Activated T-cell treated with anti-CD3 and anti-CD28 coated beads for 24 hours (primary cell): ENCODE results near the gene RNLS.
"Not testable (repeated sequence)": the region's sequence is repeated elsewhere in the genome, so short reads cannot be mapped to it uniquely, and the experiment has no call there.

ENCODE experiments used
- DNase-seq: peaks from one replicate; pipeline ENCODE4 v3.0.0-alpha.2; 2020; ENCODE audit warnings: low read depth

Gene RNLS

GRCh38 chr10:88293073-88293472 is 290.0 kb downstream of the RNLS start:
- DNase-seq, result no peak

- DNase-seq, result no peak
Measured at GRCh38 chr10:88292185-88292514, 291.0 kb downstream of the RNLS start.

GRCh38 chr10:88291289-88292184 is 291.6 kb downstream of the RNLS start:
- no peak for DNase-seq

DNA sequence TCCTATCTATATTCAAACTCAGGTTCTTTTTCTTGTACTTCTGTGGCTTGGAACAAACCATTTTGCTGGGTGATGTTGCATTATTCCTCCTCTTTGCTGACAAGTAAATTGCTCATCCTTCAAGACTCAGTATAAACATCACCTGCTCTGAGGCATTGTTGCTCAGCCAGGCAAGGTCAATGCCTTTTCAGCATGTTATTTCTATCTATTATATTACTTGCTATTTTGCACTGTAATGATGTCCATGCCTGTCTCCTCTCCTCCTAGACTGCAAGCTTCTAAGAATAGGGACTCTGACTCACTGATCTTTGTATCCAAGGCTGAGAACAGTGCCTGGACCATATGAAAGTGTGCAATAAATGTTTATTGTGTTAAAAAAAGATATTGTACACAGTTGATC is 293.8 kb downstream of the RNLS start:
- no peak for DNase-seq

- DNase-seq, result no peak
Measured at GRCh38 chr10:88288320-88289059, 294.6 kb downstream of the RNLS start.

DNA sequence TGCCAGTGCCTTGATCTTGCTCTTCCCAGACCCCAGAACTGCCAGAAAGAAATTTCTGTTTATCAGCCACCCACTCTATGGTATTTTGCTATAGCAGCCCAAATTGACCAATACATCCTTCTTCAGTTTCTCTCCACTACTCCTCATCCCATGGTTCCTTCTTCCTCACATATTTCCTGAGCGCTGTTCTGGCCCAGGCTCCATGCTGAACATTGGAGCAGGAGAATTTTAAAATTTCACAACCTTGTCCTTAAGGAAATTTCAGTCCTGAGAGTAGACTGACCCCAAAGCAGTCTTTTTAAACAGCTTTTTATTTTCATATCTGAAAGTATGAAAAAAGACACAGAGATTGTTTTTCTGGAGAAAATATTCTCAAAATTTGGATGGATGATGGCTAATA is 297.1 kb downstream of the RNLS start:
- no peak for DNase-seq

DNA sequence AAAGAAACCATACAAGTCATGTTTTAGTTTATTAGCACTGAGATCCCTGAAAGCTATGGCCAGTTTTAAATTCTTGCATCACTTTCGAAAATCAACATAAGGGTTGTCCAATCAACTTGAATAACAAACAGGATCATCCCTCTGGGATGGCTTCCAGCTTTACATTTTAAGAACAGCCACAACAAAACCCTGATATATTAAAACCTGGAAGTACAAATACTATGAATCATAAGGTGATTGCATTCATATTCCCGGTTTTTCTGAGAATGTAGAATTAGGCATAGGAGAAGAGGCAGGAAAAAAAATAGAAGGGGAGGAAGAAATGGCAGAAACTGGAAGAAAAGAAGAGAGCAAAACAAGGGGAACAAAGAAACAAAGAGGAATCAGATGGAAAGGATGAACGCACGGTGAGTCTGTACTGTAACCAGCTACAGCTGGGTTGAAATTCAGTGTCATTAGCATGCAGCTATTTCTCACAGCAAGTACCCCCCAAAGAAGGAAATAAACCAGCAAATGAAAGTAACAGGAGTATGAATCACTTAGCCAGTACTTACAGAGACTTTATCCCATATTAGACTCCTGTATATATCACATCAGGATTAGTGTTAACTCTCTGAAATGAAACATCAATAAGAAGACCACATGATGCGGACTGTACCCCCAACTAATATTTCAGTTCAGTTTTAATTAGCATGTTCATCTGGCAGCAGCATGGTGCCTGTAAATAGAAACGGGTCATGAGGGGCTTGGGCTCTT is 301.3 kb downstream of the RNLS start:
- DNase-seq, result no peak

GRCh38 chr10:88280518-88280917 is 302.6 kb downstream of the RNLS start:
- no peak for DNase-seq

DNA sequence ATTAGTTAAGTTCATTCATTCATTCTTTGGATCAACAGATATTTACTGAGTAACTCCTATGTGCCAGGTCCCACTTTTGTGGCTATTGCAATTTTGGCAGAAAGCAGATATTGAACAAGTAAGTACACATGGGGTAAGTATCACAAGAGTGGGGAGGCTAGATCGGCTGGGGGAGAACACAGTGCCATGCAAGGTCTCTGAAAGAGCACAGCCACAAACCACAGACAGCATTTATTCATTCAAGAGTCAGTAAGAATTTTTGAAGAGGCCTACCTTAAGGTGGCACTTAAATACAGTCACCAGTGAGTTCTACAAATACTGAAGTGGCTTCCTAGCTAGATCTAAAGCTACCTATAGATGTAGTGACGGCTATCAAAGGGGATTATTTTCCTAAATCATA is 304.2 kb downstream of the RNLS start:
- no peak for DNase-seq

- DNase-seq, result not testable (repeated sequence)
Measured at GRCh38 chr10:88276945-88277344, 306.2 kb downstream of the RNLS start.

GRCh38 chr10:88274286-88274685 is 308.8 kb downstream of the RNLS start:
- DNase-seq, result no peak

- DNase-seq, result no peak
Measured at GRCh38 chr10:88273567-88273966, 309.6 kb downstream of the RNLS start.

- no peak for DNase-seq
Measured at GRCh38 chr10:88271761-88272543, 311.2 kb downstream of the RNLS start.

GRCh38 chr10:88270871-88271713 is 312.0 kb downstream of the RNLS start:
- peak; percentile 44 for DNase-seq

DNA sequence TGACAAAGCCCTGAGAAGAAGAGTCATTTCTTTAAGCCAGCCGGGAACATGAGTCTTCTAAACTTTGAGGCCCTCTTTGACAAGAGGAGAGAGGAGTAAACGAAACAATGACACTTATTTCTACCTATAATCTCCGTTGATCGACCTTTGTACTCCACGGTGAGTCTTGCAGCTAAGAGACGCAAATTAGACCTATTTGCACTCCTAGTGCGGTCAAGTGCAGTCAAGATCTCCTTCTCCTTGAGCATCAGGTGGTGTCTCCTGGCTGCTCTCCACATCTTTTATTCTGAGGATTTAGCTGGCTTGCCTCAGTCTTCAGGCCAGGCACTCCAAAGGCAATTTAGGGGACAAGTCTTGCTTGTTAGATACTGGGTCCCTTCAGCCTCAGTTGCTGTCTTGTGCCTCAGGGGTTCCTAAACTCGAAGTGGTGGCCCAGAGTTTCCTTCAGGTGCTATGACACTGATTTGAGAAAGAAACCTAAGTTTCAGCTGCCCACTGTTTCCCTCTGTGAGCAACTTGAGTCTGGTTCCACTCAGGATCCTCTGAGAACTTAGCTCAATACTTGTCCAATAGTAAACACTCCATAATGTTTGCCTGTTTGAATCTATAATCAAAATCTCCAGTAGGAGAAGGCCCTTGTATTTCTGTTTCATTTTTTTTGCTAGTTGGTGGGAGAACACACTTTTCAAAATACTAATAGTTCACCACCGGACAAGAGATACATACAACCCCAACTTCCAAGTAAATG is 312.9 kb downstream of the RNLS start:
- DNase-seq, result no peak

GRCh38 chr10:88262591-88263234 is 320.4 kb downstream of the RNLS start:
- DNase-seq, result no peak

DNA sequence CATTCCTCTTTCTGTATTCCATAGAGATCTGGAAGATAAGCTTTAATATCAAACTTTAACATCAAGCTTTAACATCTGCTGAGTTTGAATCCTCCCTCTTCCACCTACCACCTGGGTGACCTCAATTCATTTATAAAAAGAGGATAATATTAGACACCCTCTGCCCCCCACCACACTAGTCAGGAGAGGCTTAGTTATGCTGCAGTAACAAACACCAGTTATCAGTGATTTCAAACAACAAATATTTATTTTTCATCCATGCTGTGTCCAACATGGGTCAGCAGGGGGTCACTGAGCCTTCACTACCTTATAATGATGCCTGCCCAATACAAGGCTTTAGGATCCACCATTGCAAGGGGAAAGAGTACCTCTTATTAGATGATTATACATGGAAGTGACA is 322.0 kb downstream of the RNLS start:
- no peak for DNase-seq

- no peak for DNase-seq
Measured at GRCh38 chr10:88260329-88261051, 322.6 kb downstream of the RNLS start.

- DNase-seq, result no peak
Measured at GRCh38 chr10:88259381-88259780, 323.7 kb downstream of the RNLS start.
